ENCODE measurements around the gene MCAM. TPM values are rescaled to one million over a fixed set of nuclear protein-coding genes. Genes with fewer than 3 reads are reported as not detected.

Gene MCAM, protein sequence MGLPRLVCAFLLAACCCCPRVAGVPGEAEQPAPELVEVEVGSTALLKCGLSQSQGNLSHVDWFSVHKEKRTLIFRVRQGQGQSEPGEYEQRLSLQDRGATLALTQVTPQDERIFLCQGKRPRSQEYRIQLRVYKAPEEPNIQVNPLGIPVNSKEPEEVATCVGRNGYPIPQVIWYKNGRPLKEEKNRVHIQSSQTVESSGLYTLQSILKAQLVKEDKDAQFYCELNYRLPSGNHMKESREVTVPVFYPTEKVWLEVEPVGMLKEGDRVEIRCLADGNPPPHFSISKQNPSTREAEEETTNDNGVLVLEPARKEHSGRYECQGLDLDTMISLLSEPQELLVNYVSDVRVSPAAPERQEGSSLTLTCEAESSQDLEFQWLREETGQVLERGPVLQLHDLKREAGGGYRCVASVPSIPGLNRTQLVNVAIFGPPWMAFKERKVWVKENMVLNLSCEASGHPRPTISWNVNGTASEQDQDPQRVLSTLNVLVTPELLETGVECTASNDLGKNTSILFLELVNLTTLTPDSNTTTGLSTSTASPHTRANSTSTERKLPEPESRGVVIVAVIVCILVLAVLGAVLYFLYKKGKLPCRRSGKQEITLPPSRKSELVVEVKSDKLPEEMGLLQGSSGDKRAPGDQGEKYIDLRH
- total RNA-seq = 20.0 and 60.7 TPM in 2 replicates

DNA sequence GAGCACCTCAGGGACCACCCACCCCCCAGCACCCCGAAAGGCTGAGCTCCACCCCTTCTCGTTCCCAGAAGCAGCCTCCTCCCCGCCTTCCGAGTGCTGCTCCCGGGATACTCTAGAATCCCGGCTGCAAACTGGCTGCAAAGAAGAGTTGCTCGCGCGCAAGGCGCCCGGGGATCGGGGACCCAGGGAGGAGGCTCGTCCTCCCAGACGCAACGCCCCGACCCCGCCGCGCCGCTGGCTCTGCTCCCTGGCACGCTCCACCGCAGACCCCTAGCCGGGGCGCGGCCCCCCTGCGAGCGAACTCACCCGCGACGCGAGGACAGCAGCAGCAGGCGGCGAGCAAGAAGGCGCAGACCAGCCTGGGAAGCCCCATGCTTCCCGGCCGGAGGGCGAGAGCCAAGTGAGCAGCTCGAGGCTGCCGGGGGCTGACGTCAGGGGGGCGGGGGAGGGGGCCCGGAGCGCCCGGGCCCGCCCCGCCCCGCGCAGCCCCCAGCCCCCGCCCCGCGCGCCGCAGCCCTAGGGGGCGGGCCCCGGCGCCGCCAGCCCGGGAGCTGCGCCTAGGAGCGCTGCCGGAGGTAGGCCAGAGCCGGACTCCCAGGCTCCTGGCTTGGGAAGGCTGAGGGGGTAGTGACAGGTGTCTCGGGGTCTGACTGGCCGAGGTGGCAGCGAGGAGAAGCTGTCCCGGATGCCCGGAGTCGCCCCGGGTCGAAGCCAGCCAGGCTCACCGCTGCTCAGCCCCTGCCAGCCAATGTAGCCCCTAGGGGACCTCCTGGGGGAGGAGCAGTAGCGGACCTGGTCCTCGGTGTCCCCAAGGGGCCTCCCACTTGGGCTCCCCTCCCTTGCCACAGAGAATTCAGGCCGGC lies at the start of gene MCAM:
MCAM (minus strand) TSS at position 402 of the 863 bp plus-strand sequence; CDS start at position 373, 29 bp downstream.

DNA sequence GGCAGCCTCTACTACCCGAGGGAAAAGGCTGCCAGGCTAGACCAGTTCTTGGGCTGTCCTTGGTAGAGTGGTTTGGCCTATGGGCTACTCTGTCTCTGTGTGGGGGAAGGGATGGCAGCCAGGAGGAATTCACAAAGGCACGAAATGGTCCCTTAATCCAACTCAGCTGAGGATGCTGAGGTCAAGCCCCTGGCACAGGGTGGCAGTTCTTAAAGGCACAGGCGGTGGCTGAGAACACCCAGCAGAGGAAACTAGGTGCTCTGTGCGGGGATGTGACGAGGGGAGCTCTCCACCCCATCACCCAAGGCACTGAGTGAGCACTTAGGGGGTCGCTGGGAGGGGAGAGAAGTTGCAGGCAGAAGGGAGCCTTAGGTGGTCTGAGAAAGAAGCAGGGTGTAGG lies 29.7 kb upstream of the MCAM start, which contains the start of gene MFRP:
MFRP (minus strand) TSS at position 101 of the 400 bp plus-strand sequence. CDS start 192 bp downstream, outside the sequence.

DNA sequence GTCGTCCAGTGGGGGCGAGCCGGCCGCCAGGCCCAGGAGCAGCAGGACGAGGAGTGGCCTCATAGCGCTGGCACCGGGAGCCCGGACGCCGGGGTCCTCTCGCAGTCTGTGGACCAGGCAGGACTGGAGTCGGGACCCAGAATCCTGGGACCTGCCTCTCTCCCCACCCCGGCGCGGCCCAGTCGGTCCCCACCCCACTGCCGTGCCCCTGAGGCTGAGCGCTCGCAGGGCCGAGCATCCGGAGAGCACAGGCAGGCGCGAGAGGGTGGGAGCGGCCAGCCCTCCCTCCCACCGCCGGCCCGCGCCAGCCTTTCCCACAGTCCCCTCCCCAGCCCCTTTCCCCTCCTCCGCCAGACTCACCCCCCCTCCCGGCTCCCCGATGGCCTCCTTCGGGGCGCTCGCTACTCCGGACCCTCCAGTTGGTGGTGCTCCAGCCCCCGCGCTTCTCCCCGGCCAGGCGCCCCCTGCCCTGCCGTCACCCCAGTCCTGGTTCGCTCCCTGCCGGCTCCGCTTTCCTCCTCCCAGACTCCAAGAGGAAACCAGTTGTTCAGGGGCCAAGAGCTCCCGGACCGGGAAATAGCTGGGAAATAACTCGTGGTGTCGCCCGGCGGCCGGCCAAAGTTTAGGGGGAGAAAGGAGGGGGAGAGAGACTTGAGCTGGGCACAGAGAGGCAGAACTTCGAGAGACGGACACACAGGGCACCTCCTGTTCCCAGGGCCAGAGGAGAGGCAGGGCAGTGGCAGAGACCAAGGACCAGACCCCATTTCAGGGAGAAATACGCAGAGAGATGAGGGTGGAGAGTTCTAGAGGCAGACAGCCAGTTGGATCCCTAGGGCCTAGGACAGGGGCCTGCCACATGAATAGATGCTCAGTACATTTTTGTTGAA lies 23.6 kb upstream of the MCAM start, which contains the start of gene C1QTNF5:
C1QTNF5 (minus strand) TSS at position 549 of the 887 bp plus-strand sequence; CDS start at position 63, 486 bp downstream.

DNA sequence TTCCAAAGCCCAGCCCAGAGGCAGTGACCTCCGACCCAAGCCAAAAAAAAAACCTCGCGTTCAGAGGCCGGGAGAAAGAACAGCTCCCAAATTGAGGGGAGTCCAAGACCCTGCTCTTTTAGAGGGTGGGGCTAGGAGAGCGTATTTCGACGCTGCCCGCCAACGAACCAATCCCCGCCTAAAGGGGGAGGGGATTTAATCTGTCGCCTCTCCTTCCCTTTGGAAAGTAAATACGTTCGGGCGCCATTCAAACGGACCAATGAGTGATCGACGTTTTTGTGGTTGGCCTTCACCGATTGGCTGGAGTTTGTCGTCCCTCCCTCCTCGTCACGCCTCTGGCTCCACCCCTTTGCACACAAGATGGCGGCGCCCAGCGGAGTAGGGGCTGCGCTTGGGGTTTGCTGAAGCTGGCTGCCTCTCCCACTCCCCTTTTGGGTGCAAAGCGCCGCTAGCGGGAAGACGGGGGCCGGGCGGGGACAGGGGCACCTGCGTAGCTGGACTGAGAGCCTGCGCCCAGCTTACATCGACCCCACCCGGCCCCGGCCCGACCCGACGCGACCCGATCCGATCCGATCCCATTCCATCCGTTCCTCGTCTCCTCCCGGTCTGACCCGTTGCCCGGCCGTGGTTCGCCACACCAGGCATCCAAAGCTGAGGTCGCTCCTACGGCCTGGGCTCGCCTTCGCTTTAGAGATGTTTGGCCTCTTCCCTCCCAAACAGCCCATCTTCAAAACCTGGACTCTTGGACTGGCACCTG lies 17.4 kb upstream of the MCAM start, which contains the start of gene RNF26:
RNF26 (plus strand) TSS at position 354 of the 757 bp plus-strand sequence. CDS start 596 bp downstream, outside the sequence.

Small RNA genes lying within 50 kb of the gene (small RNA-seq; reads per million reads assigned to genes)
- gene RF01225 (not detected), gene RNU6-262P (not detected)

Other genes with a start within 250 kb of the MCAM start
- 29.4 and 31.7 TPM in 2 replicates for gene VPS11, start 249.3 kb downstream of the MCAM start, total RNA-seq
- gene HMBS, start 232.2 kb downstream of the MCAM start, total RNA-seq = 7.3 and 9.7 TPM in 2 replicates
- gene DPAGT1, start 215.3 kb downstream of the MCAM start, total RNA-seq = 15.1 and 20.1 TPM in 2 replicates
- 2.8 and 4.4 TPM in 2 replicates for gene C2CD2L, start 209.8 kb downstream of the MCAM start, total RNA-seq
- gene HINFP, start 195.6 kb downstream of the MCAM start, total RNA-seq = 18.0 and 25.3 TPM in 2 replicates
- gene ABCG4, start 168.1 kb downstream of the MCAM start, total RNA-seq = 0.12 and 0.32 TPM in 2 replicates
- 27.7 and 28.7 TPM in 2 replicates for gene NLRX1, start 148.4 kb downstream of the MCAM start, total RNA-seq
- not detected in 2 replicates for gene NHERF4, start 131.7 kb downstream of the MCAM start, total RNA-seq
- 12.5 and 16.2 TPM in 2 replicates for gene CBL, start 110.8 kb downstream of the MCAM start, total RNA-seq
- 3.5 and 4.1 TPM in 2 replicates for gene RNF26, start 17.4 kb upstream of the MCAM start, total RNA-seq
- gene C1QTNF5, start 23.8 kb upstream of the MCAM start, total RNA-seq = 28.6 and 30.8 TPM in 2 replicates
- under 0.01 and 0.12 TPM in 2 replicates for gene MFRP, start 29.6 kb upstream of the MCAM start, total RNA-seq
- gene USP2, start 64.6 kb upstream of the MCAM start, total RNA-seq = 0.24 and 0.32 TPM in 2 replicates
- 344 and 455 TPM in 2 replicates for gene THY1, start 106.0 kb upstream of the MCAM start, total RNA-seq